GM12873 (cell line): ENCODE data around the gene C2CD5.

Source experiments
- CTCF ChIP-seq: IDR thresholded peaks from 2 replicates; pipeline ENCODE4 v1.5.1; 2012; ENCODE audit warnings: low read depth, mild to moderate bottlenecking, moderate library complexity, low read length, control low read depth; ENCODE audit not compliant: insufficient read depth; ENCODE audit errors: missing control alignments

C2CD5 gene

GRCh38 chr12:22431693-22432251 lies 112.6 kb downstream of the C2CD5 start:
- TF ChIP-seq CTCF = no peak

GRCh38 chr12:22416801-22417200 lies 127.5 kb downstream of the C2CD5 start:
- TF ChIP-seq CTCF = no peak

GRCh38 chr12:22415342-22416309 lies 128.7 kb downstream of the C2CD5 start:
- no peak for TF ChIP-seq CTCF

GRCh38 chr12:22414742-22415141 lies 129.6 kb downstream of the C2CD5 start:
- no peak for TF ChIP-seq CTCF

- no peak for TF ChIP-seq CTCF
Measured at GRCh38 chr12:22413592-22413991, 130.8 kb downstream of the C2CD5 start.

- TF ChIP-seq CTCF = no peak
Measured at GRCh38 chr12:22412581-22412980, 131.8 kb downstream of the C2CD5 start.

GRCh38 chr12:22410486-22410885 lies 133.9 kb downstream of the C2CD5 start:
- no peak for TF ChIP-seq CTCF
